CD4-positive, alpha-beta T cell treated with Interferon gamma for 1 hour (primary cell): ENCODE measurements around the gene SLC16A3.
"Not testable (repeated sequence)": the region's sequence is repeated elsewhere in the genome, so short reads cannot be mapped to it uniquely, and the experiment has no call there.

Source experiments
- DNase-seq: peaks from one replicate; pipeline ENCODE4 v3.0.0-alpha.2; 2020

SLC16A3 gene

DNA sequence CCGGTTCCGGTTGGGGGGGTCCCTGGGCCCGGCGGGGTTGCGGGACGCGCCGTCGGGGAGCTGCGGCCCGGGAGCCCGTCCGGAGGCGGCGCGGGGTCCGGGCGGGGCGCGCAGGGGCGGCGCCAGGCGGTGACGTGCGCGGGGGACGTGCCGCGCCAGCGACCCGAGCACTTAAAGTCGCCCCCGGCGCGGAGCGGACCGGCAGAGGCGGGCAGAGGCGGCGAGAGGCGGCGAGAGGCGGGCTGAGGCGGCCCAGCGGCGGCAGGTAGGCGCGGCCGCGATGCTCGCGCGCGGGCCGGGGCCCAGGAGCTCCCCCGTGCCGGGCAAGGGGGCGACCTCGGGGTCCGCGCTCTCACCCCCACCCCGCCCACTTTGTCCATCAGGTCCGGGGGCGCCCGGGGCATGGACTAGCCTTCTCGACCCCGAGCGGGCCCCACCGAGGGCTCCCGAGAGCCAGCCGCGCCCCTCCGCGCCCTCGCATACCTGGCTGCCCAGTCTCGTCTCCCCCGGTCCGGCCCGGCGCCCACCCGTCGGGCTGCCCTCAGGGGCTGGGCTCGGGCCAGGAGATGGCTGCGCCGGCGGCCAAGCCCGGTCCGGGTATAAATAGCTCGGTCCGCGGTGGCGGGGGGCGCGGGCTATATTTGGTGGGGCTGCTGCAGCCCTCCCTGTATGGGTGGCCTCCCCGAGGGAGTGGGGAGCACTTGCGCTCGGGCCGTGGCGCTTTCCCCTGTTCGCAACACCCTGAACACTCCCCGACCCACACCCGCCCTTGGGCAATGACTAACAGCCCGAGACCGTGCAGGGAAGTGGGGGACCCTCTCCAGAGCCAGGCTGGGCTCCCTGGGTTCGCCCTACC lies at the start of gene SLC16A3:
TSS of gene SLC16A3 (plus strand) at position 201 of the 856 bp plus-strand sequence. CDS start 6,967 bp downstream, outside the sequence.
- peak; percentile 81 for DNase-seq

GRCh38 chr17:82179412-82179811 lies 49.4 kb upstream of the SLC16A3 start:
- DNase-seq = no peak

- DNase-seq = no peak
Observed at GRCh38 chr17:82179946-82180475, 48.8 kb upstream of the SLC16A3 start.

DNA sequence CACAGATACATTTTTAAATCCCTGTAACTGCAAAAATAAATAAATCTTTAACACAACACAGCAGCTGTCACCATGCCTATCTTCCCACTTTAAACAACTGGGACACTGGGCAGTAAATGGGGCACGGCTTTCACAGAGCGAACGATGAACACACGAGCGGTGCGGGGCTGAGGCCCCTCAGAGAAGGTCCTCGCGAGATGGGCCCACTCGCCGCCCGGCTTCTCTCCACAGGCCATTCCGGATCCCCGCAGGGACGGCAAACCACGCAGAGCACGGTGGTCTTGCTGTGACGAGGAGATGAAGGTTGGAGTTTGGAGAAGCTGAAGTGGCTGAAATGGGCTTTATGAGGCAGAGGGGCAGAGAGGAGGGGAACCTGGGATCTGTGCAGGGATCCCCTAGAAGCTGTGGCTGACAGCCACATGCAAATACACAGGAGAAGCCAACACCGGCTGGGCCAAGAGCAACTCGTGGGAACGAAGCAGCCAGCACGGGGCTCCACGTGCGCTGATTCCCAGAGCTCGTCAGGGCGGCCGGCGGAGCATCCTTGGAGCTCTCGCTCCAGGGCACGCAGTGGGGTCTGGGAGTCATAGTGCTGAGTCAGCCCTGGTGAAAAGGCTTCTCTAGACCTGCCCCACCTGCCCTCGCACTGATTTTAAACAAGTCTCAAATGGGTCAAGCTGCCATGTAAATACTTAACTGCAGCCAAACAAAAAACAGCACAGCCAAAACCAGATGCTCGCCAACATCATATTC lies 47.9 kb upstream of the SLC16A3 start:
- no peak for DNase-seq

DNA sequence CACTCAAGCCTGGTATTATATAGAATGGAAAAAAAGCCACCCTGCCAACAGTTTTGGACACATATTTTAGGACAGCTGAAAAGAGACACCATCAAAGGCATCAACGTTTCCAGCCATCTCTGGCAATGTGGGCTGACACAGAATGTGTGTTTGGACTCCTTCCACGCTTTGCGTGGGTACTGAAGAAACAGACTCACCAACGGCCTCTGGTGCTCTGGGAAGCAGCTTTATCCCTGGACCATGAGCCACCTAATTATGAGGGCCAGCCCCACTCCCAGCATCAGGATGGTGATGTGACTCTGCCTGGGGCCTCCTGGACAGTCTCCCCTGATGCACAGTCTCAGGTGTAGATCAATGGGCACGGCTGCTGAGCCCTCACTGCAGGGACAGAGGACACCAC lies 44.1 kb upstream of the SLC16A3 start:
- DNase-seq = no peak

DNA sequence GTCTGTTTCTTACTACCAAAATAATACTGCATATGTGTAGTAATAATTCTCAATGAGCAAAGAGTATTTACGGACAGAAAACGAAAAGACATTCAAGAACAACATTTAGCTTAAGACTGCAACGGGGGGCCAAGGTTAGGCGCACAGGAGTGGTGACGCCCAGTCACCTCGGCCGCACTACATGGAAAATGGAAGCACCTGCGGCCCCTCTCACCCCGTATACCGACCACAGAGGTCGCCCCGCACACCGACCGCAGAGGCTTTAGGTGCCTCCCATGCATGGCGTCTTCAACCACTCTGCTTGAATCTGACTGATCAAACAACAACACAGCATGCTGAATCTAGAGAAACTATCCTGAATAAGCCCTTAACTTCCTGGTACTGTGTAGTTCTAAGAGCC lies 42.6 kb upstream of the SLC16A3 start:
- DNase-seq = no peak

DNA sequence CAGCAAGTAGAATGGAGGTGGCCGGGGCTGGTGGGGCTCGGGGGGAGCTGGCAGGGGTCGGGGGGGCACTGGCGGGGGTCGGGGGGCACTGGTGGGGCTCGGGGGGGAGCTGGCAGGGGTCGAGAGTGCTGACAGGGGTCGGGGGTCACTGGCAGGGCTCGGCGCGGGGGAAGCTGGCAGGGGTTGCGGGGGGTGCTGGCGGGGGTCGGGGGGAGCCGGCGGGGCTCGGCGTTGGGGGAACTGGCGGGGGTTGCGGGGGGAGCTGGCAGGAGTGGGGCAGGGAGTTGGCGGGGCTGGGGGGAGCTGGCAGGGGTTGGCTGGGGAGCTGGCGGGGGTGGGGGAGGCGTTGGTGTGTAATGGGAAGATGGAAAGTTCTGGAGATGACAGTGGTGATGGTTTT lies 41.3 kb upstream of the SLC16A3 start:
- DNase-seq = no peak

DNA sequence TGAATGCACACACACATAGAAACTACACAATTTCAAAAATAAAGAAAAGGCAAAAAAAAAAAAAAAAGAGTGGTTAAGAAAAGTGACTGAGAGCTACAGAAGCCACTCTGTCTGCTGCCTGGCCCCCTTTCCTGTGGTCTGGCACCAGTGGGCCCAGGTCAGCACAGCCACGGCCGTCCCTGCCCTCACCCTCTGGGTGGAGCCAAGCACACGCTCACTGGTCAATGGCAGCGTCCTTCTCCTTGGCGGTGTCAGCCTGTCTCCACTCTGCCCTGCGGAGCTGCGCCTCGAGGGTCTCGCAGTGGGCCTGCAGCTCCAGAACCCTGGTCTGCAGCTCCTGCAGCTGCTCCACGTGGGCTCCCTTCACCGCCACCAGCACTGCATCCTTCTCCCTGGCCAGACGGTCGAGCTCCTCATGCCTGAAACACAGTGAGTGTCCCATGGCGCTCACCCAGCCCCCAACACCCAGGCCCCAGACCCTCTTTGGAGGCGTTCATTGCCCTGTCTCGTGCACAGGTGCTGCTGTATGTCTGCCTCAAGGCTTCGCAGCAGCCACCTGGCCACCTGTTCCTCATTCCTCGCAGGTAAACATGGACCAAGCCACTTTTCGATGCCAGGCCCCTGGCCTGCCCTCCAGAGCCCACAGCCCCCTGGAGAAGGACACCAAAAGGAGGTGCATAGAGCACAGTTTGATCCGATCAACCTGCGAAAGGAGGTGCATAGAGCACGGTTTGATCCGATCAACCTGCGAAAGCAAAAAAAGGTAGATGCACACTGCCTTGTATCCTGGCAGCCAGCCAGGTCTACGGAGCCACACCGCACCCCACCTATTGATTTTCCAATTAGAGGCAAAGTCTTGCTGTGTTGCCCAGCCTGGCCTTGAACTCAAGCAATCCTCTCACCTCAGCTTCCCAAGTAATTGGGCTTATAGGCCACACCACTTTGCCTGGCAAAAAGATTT lies 40.6 kb upstream of the SLC16A3 start:
- no peak for DNase-seq

DNA sequence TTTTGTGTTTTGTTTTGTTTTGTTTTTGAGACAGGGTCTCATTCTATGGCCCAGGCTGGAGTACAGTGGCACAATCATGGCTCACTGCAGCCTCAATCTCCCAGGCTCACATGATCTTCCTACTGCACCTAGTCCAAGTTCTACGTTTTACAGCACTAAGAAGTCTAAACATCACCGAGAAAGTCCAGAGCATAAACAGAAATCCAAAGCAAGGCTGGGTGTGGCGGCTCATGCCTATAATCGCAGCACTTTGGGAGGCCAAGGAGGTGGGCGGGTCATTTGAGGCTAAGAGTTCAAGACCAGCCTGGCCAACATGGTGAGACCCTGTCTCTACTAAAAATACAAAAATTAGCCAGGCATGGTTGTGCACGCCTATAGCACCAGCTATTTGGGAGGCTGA lies 35.8 kb upstream of the SLC16A3 start:
- not testable (repeated sequence) for DNase-seq

DNA sequence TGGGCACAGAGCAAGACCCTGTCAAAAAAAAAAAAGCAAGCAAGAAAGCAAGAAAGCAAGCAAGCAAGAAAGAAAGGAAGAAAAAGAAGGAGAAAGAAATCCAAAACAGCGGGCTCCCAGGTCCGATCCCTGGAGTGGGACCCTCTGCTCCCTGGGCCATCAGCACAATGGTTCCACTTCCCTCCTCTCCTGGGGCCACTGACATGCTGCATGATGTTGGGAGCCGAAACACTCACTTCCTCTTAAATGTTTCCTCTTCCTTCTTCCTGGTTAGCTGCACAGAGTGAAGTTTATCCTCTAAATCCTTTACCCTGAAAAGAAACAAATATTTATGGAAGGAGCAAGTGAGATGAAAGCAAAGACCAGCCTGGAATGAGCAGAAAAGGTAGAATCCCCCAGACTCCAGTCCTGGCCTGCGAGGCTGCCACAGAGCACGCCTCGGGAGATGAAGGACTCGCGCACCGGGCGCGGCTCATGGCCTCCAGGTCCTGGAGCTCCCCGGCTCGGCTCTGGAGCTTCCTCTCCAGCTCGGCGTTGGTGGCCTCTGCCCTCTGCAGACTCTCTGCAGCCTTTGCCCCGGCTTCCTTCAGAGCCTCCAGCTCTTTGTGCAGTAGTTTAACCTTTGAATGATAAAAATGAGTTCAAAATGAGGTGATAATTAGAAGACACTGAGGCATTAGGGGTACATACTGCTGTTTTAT lies 35.2 kb upstream of the SLC16A3 start:
- DNase-seq = no peak

GRCh38 chr17:82194765-82195164 lies 34.1 kb upstream of the SLC16A3 start:
- DNase-seq = no peak

GRCh38 chr17:82195675-82196672 lies 32.9 kb upstream of the SLC16A3 start:
- no peak for DNase-seq

- no peak for DNase-seq
Observed at GRCh38 chr17:82198092-82198491, 30.8 kb upstream of the SLC16A3 start.

- DNase-seq = no peak
Observed at GRCh38 chr17:82199496-82199895, 29.3 kb upstream of the SLC16A3 start.

DNA sequence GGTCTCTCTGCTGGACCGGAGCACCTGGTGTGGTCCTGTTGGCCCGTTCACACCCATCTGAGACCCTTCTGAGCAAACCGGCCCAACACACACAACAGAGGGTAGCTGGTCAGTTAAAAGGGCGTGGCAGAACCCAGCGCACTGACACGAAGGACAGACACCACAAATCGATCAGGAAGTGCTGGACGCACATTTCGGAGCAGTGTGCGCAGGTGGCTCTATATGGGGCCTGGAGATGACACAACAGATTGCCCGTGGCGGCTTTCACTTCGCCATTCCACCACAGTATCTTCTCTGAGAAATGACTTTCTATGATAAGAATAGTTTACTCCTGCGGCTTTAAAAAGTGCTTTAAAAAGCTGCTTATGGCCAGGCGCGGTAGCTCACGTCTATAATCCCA lies 28.7 kb upstream of the SLC16A3 start:
- no peak for DNase-seq

GRCh38 chr17:82200743-82201497 lies 27.9 kb upstream of the SLC16A3 start:
- DNase-seq = peak; percentile 77

GRCh38 chr17:82201498-82201910 lies 27.3 kb upstream of the SLC16A3 start:
- no peak for DNase-seq

DNA sequence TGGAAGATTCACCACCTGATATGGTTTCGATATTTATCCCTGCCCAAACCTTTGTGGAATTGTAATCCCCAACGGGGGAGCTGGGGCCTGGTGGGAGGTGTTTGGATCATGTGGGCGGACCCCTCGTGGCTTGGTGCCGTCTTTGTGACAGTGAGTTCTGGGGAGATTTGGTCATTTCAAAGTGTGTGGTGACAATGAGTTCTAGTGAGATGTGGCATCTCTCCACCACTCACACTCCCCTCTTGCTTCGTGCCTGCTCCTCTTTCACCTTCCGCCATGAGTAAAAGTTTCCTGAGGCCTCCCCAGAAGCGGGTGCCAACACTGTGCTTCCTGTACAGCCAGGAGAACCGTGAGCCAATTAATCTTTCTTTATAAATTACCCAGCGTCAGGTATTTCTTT lies 25.9 kb upstream of the SLC16A3 start:
- no peak for DNase-seq

- no peak for DNase-seq
Observed at GRCh38 chr17:82203920-82204319, 24.9 kb upstream of the SLC16A3 start.
